Measurements from ENCODE around the gene SORCS2. TPM values are rescaled to one million over a fixed set of nuclear protein-coding genes. Genes with fewer than 3 reads are reported as not detected.
A peak's percentile ranks its signal among the peaks of the same experiment; 100 is the strongest.

SORCS2 gene
- total RNA-seq, 1 experiment from 2014 or later, result 0.15 TPM

DNA sequence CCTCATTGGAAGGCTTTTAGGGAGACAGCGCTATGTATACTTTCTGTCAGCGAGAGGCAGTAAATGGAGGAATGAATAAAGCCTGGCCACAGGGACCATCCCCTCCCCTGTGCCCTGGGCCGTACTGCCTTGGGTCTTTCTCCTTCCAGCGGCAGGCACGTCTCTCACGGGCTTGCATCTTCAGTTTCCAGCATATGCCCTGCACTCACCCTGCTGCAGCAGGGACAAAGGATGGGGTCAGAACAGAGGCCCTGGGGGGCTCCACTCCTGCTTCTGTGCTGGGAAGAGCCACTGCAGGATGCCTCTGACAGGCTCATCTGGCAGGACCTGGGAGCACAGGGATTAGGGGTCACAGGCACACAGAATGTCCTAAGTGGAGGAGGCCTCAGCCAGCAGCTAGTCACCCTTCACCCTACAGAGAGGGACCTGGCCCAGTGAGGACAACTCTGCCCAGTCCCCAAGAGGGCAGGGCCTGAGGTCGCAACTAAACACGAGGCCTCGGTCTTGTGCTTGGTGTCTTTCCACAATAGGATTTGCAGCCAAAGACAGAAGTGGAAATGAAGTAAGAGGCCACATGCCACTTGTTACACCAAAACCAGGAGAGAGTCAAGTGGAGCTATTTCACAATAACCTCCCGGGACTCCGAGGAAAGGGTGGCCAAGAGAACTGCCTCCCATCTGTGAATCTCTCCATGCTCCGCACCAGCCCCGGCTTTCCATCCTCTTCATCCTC is 596.5 kb downstream of the SORCS2 start:
- peaks cover 37% of the 10 kb centered on the region for H3K36me3 ChIP-seq (ENCODE audit: control insufficient read depth, insufficient read depth, low read length)
- POLR2A ChIA-PET, result interaction anchor here (0.6 to 0.7 kb wide), 2 partner anchors 10 to 14 kb away, joined by 3 read pairs; no protein-coding TSS in a partner anchor
- intact Hi-C loops (cut with micrococcal nuclease; ENCODE audit: unreplicated experiment), result no loop called here

DNA sequence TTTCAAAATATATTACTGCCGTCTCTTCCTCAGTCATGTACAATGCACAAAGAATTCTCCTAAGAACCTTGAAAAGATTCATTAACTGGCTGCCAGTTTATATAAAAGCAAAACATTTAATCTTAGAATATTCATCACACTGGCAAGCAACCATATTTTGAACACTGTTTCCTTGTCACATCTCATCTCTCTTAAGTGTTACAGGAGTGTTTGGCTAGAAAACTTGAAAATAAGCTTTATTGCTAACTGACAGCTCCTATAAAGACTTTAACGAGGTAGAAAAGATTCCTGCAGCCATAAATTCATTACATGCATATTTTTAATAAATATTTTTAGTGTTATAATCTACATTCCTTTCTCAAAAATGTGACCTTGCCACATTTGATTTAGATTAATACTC is 597.7 kb downstream of the SORCS2 start:
- ATAC-seq (no peak), DNase-seq (ENCODE audit: low read depth, low spot score) (no peak)
- Histone ChIP-seq H3K4me1 (ENCODE audit: control insufficient read depth, insufficient read depth, low read length) (peaks cover 9% of the 10 kb centered on the region), H3K27ac (ENCODE audit: low read length) (no peak overlapping the region), H3K36me3 (ENCODE audit: control insufficient read depth, insufficient read depth, low read length) (peaks cover 32% of the 10 kb centered on the region), H3K27me3 (ENCODE audit: control insufficient read depth, insufficient read depth, low read length) (no peaks in the 10 kb centered on the region), H3K4me3 (ENCODE audit: low read depth in 2 of 2, low read length in 2 of 2) (no peak overlapping the region), H3K9me3 (ENCODE audit: control insufficient read depth, insufficient read depth, low read depth, low read length) (no peaks in the 10 kb centered on the region)
- in situ Hi-C loops (cut with HindIII; ENCODE audit: low pct_unique_long_range_greater_than_20kb, low sequenced_read_pairs) (no loop called here), intact Hi-C loops (cut with micrococcal nuclease; ENCODE audit: unreplicated experiment) (no loop called here)
- CTCF ChIA-PET, result no interaction called here
- POLR2A ChIA-PET, result no interaction called here
- no TSS peak for BruUV-seq (replicated peaks)
- TF ChIP-seq, protein P1, sequence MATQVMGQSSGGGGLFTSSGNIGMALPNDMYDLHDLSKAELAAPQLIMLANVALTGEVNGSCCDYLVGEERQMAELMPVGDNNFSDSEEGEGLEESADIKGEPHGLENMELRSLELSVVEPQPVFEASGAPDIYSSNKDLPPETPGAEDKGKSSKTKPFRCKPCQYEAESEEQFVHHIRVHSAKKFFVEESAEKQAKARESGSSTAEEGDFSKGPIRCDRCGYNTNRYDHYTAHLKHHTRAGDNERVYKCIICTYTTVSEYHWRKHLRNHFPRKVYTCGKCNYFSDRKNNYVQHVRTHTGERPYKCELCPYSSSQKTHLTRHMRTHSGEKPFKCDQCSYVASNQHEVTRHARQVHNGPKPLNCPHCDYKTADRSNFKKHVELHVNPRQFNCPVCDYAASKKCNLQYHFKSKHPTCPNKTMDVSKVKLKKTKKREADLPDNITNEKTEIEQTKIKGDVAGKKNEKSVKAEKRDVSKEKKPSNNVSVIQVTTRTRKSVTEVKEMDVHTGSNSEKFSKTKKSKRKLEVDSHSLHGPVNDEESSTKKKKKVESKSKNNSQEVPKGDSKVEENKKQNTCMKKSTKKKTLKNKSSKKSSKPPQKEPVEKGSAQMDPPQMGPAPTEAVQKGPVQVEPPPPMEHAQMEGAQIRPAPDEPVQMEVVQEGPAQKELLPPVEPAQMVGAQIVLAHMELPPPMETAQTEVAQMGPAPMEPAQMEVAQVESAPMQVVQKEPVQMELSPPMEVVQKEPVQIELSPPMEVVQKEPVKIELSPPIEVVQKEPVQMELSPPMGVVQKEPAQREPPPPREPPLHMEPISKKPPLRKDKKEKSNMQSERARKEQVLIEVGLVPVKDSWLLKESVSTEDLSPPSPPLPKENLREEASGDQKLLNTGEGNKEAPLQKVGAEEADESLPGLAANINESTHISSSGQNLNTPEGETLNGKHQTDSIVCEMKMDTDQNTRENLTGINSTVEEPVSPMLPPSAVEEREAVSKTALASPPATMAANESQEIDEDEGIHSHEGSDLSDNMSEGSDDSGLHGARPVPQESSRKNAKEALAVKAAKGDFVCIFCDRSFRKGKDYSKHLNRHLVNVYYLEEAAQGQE (IDR thresholded peaks at IDR 0.05; ENCODE audit: insufficient read depth in 1 of 2, low read depth in 2 of 2, low read length in 1 of 2), result no peak
- TF ChIP-seq TCF7L2 (IDR thresholded peaks at IDR 0.05; ENCODE audit: low read depth, low read length), result no peak
- TF ChIP-seq POLR2AphosphoS5 (IDR thresholded peaks at IDR 0.05; ENCODE audit: low read depth, low read length), result no peak
- TF ChIP-seq CTCF (IDR thresholded peaks at IDR 0.05), result no peak
- no peak for TF ChIP-seq SIN3A (IDR thresholded peaks at IDR 0.05; ENCODE audit: borderline replicate concordance, insufficient read depth, low read depth, low read length)

More for the DNA sequence above, 596.5 kb downstream of the SORCS2 start:
- TF ChIP-seq POLR2AphosphoS5 (IDR thresholded peaks at IDR 0.05; ENCODE audit: low read depth, low read length) (no peak), CTCF (IDR thresholded peaks at IDR 0.05) (no peak), TCF7L2 (IDR thresholded peaks at IDR 0.05; ENCODE audit: low read depth, low read length) (no peak), SIN3A (IDR thresholded peaks at IDR 0.05; ENCODE audit: borderline replicate concordance, insufficient read depth, low read depth, low read length) (no peak)
- TF ChIP-seq, protein P1 (IDR thresholded peaks at IDR 0.05; ENCODE audit: insufficient read depth in 1 of 2, low read depth in 2 of 2, low read length in 1 of 2), result no peak
- in situ Hi-C loops (cut with HindIII; ENCODE audit: low pct_unique_long_range_greater_than_20kb, low sequenced_read_pairs), result no loop called here
- CTCF ChIA-PET, result no interaction called here
- peak; percentile 40; the same call in 1 of the 2 replicates for ATAC-seq
- Histone ChIP-seq H3K4me3 (ENCODE audit: low read depth in 2 of 2, low read length in 2 of 2) (no peak overlapping the region), H3K4me1 (ENCODE audit: control insufficient read depth, insufficient read depth, low read length) (peaks cover 9% of the 10 kb centered on the region), H3K27ac (ENCODE audit: low read length) (no peak overlapping the region), H3K9me3 (ENCODE audit: control insufficient read depth, insufficient read depth, low read depth, low read length) (no peaks in the 10 kb centered on the region), H3K27me3 (ENCODE audit: control insufficient read depth, insufficient read depth, low read length) (no peaks in the 10 kb centered on the region)
- TSS peak; percentile 9 for BruUV-seq (replicated peaks)
- DNase-seq (ENCODE audit: low read depth, low spot score), result no peak

All from Panc1 (cell line).